ENCODE measurements around the gene KRT32. TPM values are rescaled to one million over a fixed set of nuclear protein-coding genes. Genes with fewer than 3 reads are reported as not detected.

Gene KRT32
- total and polyA plus RNA-seq, 7 donors: 0.12 to 0.31 (median 0.15) TPM; not detected in 4

- H3K4me3 ChIP-seq: no peak overlapping the region
- no peak for DNase-seq
- H3K36me3 ChIP-seq (ENCODE audit: insufficient read depth in 1 of 2, low read depth in 1 of 2): no peaks in the 10 kb centered on the region
- intact Hi-C loops (cut with DNase I): no loop called here
- no peaks in the 10 kb centered on the region for H3K9me3 ChIP-seq
- no peaks in the 10 kb centered on the region for H3K27me3 ChIP-seq (ENCODE audit: insufficient read depth in 3 of 3, low read length in 2 of 3)
- H3K27ac ChIP-seq: no peak overlapping the region
- ATAC-seq: no peak
- WGBS, 3 donors: 71 to 88% (median 71%) methylated on average over 1 of the region's 1 CpG
- TF ChIP-seq CTCF (IDR thresholded peaks at IDR 0.05): no peak
- H3K4me1 ChIP-seq: no peaks in the 10 kb centered on the region
These were observed 11.9 kb downstream of the KRT32 start for GRCh38 chr17:41455236-41455635.

- DNase-seq (no peak), ATAC-seq (no peak)
- Histone ChIP-seq H3K4me1 (no peaks in the 10 kb centered on the region), H3K4me3 (no peak overlapping the region), H3K9me3 (no peaks in the 10 kb centered on the region), H3K36me3 (ENCODE audit: insufficient read depth in 1 of 2, low read depth in 1 of 2) (no peaks in the 10 kb centered on the region), H3K27ac (no peak overlapping the region), H3K27me3 (ENCODE audit: insufficient read depth in 3 of 3, low read length in 2 of 3) (no peaks in the 10 kb centered on the region)
- no peak for TF ChIP-seq CTCF (IDR thresholded peaks at IDR 0.05)
- WGBS, 3 donors: 92 to 94% (median 92%) methylated on average over 3 of the region's 3 CpGs
- intact Hi-C loops (cut with DNase I): no loop called here
These were observed 14.1 kb downstream of the KRT32 start for GRCh38 chr17:41453066-41453465.

DNA sequence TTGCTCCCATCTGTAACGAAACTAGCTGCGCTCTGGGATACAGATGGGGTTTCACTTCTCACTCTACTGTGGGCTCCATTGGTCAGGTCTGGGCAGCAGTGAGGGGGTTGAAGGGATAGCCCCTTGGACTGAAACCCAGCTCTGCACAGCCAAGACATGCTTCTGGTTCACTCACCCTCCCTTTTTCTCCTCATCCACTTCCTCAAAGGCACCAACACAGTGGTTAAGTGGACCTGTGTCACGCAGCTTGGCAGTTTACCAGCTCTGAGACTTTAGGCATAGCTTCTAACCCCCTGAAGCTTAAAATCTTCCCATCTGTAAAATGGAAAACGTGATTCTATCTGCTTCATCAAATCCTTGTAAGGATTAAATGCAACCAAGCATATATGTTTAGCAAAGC is 14.9 kb downstream of the KRT32 start:
- H3K4me1 ChIP-seq: no peaks in the 10 kb centered on the region
- intact Hi-C loops (cut with DNase I): no loop called here
- no peaks in the 10 kb centered on the region for H3K9me3 ChIP-seq
- no peaks in the 10 kb centered on the region for H3K27me3 ChIP-seq (ENCODE audit: insufficient read depth in 3 of 3, low read length in 2 of 3)
- no peak for DNase-seq
- TF ChIP-seq CTCF (IDR thresholded peaks at IDR 0.05): no peak
- no peaks in the 10 kb centered on the region for H3K36me3 ChIP-seq (ENCODE audit: insufficient read depth in 1 of 2, low read depth in 1 of 2)
- H3K4me3 ChIP-seq: no peak overlapping the region
- 59 to 69% (median 61%) methylated on average over 4 of the region's 4 CpGs for WGBS, 3 donors
- no peak overlapping the region for H3K27ac ChIP-seq
- no peak for ATAC-seq

- intact Hi-C loops (cut with DNase I): no loop called here
- no peak for DNase-seq
- H3K27me3 ChIP-seq (ENCODE audit: insufficient read depth in 3 of 3, low read length in 2 of 3): no peaks in the 10 kb centered on the region
- no peaks in the 10 kb centered on the region for H3K4me1 ChIP-seq
- no peak overlapping the region for H3K27ac ChIP-seq
- H3K4me3 ChIP-seq: no peak overlapping the region
- no peak for TF ChIP-seq CTCF (IDR thresholded peaks at IDR 0.05)
- WGBS, 3 donors: 59 to 74% (median 65%) methylated on average over 2 of the region's 2 CpGs
- H3K36me3 ChIP-seq (ENCODE audit: insufficient read depth in 1 of 2, low read depth in 1 of 2): no peaks in the 10 kb centered on the region
- H3K9me3 ChIP-seq: no peaks in the 10 kb centered on the region
- no peak for ATAC-seq
These were observed 15.9 kb downstream of the KRT32 start for GRCh38 chr17:41451154-41451728.

DNA sequence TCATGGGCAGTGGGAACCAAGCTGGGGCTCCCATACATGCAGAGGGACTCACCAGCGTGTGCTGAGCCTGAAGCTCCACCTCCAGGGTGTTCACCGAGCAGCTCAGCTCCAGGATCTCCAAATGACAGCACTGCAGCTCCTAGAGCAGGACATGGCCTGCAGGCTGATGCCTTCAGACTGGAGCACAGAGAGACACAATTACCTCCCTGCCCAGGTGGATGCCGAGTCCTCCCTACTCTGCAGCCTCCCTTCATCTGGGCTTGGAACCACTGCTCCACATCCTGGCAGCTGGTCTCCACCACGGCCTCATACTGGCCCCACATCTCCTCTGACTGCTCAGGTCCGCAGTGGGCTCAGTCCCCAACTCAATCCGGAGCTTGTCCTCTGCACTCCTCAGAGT is 18.2 kb downstream of the KRT32 start:
- no peaks in the 10 kb centered on the region for H3K4me1 ChIP-seq
- ATAC-seq: no peak

More for the DNA sequence above, 18.2 kb downstream of the KRT32 start:
- Histone ChIP-seq H3K9me3 (no peaks in the 10 kb centered on the region), H3K27me3 (ENCODE audit: insufficient read depth in 3 of 3, low read length in 2 of 3) (peaks cover 0 to 3% (median 2%) of the 10 kb centered on the region in 3 donors), H3K4me3 (no peak overlapping the region), H3K27ac (no peak overlapping the region), H3K36me3 (ENCODE audit: insufficient read depth in 1 of 2, low read depth in 1 of 2) (no peaks in the 10 kb centered on the region)
- no peak for DNase-seq
- TF ChIP-seq CTCF (IDR thresholded peaks at IDR 0.05): no peak
- 73 to 80% (median 76%) methylated on average over 6 of the region's 6 CpGs for WGBS, 3 donors
- intact Hi-C loops (cut with DNase I): no loop called here

Data from psoas muscle (tissue), 8 donors.